Measurements from ENCODE around the gene GFI1B. TPM values are rescaled to one million over a fixed set of nuclear protein-coding genes. Genes with fewer than 3 reads are reported as not detected.

The GFI1B gene
- total RNA-seq, 1 experiment from 2014 or later, result 0.47 TPM

DNA sequence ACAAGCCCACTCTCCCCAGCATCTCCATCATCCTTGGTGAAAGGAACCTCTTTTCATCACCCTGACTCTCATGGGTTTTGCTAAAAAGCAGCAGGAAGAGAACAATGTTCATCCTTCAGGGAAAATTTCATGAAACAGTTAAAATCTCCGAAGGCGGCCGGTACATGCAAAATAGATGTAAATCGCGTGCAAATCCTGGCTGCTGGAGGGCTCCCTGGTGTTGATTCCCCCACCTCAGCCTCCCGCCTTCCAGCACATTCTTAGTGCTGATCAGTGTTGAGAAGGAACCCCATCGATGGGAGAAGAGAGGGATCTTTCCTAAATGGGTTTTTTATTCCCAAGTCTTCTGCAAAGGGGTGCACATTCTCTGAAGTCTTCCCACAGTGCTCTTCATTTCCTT, 8.7 kb upstream of the GFI1B start:
- DNase-seq (ENCODE audit: low spot score), result no peak

DNA sequence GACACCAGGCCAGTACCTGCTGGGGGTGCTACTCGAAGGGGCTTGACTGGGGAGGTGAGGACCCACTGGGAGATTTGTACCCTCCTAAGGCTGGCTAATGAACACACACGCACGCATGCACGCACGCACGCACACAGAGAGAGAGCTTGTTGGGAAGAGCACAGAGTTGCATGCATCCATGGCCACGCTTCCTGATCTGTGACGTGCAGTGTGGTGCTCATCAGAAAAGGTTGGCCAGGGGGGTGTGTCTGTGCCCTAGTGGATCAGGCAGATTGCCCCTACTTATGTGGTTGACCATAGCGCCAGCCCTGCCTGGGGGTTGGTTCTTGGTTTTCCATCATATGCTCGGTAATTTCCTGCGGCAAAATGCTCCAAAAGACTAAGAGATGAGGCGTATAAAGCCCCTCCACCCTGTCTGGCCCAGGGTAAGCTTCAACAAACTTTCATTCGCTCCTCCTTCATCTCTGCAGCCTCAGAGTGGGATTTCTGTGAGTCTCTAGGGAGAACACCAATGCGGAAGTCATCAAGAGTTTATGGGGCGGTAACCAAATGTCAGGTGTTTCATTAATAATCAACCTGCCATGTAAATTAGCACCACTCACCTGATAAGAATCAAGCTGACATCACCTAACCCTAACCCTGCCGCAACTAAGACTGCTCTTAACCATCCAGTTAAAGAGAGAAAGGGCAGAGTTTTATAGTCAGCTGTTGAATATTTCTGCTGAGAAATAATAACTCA, 8.0 kb upstream of the GFI1B start:
- DNase-seq (ENCODE audit: low spot score), result no peak

DNA sequence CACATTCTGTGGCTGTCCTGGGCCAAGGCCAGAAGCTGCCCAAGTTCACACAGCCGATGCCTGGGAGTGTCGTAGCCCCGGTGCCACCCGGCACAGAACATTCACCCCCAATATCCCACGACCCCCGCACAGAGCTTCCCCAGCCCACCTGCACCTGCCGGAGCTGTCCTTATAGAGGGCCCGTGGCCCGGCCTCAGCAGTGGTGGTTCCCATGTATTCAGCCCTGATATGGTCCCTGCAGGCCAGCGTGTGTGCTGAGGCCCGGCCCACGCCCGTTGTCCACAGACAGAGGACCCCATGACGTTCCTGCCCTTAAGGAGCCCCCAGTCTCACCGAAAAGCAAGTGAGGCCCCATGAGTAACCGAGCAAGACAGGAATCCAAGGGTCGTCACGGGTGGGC, 5.3 kb upstream of the GFI1B start:
- DNase-seq (ENCODE audit: low spot score), result no peak

DNA sequence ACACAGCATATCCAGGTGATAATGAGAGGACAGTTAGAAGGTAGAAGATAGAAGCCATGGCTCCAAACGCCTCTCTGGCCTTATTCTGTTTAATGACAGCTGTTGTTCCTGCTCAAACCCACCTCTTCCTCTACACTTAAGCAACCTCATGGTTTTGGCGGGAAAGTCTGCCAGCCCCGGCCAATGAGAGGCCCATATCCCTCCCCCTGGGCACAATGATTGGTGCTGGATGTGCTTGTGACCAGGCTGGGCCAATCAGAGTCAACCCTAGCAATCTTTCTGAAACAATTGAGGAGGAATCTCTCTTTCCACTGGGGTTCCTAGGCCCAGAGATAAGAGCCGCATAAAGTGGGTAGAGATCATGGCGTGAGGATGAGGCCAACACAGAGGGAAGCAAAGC, 4.8 kb upstream of the GFI1B start:
- peak; percentile 18 for DNase-seq (ENCODE audit: low spot score)

- DNase-seq (ENCODE audit: low spot score), result no peak
Measured at GRCh38 chr9:132975961-132976360, 2.5 kb upstream of the GFI1B start.

DNA sequence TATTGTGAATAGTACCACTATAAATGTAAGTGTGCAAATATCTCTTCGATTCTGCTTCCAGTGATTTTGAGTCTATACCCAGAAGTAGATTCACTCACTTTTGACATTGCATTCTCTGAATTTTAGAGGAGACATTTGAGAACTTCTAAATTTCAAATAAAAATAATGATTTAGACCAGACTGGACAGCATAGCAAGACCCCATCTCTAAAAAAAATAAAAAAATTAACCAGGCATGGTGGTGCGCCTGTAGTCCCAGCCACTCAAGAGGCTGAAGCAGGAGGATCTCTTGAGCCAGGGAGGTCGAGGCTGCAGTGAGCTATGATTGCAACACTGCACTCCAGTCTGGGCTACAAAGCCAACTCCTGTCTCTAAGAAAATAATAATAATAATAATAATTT, 1.9 kb upstream of the GFI1B start:
- DNase-seq (ENCODE audit: low spot score), result no peak

GRCh38 chr9:132978112-132978450, 413 bp upstream of the GFI1B start:
- DNase-seq (ENCODE audit: low spot score), result no peak

DNA sequence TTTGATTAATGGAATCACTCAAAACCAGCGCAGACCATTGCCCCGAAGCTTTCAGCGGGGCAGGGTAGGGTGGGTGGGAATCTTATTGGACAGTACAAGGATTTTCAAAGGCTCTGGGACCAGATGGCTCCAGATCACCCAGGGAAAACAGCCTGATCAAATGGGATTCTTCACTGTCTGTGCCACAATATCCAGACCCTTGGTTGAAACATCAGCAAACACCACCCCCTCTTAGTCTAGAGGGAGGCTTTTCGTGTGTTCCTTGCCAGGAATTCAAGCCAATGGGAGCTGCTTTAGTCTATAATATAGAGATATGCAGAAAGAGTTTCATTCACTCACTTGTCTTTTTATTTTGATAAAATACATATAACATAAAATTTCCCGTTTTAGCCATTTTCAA, 1.7 kb downstream of the GFI1B start:
- DNase-seq (ENCODE audit: low spot score), result no peak

DNA sequence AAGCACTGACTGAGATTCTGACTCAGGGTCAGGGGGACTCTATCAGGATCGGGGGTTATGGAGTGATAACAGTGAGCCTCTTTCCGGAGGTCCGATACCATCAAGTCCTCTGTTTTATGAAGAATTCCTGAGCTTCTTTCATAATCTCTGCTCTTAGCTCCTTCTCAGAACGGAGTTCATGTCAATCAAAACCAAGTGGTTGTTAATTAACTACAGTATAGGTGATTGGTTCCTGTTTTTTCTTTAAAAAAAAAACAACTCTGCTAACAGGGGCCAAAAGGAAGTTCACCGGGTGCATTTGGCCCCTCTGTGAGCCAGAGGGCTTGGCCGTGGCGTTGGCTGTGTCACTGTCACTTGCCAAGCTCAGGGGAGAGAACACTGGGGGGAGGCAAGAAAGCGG, 4.0 kb downstream of the GFI1B start:
- DNase-seq (ENCODE audit: low spot score), result no peak

GRCh38 chr9:132983491-132984201, 5.2 kb downstream of the GFI1B start:
- no peak for DNase-seq (ENCODE audit: low spot score)

DNA sequence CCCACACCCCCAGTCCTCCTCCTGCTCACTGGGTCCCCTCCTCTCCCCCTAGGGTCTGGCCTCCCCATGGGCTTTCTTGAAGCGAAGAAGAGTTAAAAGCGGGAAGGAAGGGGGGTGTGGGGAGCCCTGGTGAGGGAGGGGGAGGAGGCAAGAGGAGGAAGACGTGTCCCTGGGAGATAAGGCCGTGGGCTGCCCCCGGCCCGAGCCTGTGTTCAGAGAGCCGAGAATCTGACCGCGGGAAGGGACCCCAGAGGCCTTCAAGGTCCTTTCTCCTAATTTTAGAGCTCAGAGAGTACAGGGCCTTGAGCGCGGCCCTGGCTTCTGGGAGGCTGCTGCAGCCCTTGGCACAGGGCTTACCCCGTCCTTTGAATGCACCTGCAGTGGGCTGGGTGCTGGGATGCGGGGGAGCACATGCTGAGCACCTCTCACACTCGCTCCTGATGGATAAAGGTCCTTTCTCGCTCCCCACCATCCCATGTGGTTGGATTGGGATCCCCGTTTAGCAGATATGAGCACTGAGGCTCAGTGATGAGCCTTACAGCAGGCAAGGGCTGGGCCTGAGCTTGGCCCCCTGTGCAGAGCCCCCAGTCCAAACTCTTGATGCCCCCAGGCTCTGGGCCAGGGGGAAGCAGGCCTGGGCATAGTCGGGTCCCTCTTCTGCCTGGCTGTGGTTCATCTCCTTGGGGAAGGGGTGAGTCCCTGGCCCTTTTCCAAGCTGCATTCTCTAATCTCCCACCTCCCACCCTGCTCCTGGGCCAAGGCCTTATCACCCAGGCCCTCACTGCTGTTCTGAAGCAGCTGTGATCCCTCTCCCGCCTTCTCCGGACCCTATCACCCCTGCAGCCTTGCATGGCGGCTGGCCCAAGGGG, 5.9 kb downstream of the GFI1B start:
- DNase-seq (ENCODE audit: low spot score), result no peak

DNA sequence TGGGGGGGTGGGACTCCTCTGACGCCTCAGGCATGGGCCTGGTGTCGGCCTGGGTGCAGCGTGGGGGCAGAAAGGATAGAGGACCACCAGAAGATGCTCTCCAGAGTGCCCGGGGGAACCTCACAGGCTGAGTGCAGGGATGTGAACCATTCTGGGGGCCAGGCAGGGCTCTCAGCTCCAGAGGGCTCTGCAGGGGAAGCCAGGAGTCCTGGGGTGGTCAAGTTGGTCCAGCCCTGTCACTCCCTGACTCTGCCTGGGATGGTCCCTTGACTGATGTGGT, 6.5 kb downstream of the GFI1B start:
- DNase-seq (ENCODE audit: low spot score), result no peak

GRCh38 chr9:132985489-132985888, 7.0 kb downstream of the GFI1B start:
- no peak for DNase-seq (ENCODE audit: low spot score)

GRCh38 chr9:132986114-132986513, 7.6 kb downstream of the GFI1B start:
- no peak for DNase-seq (ENCODE audit: low spot score)

- DNase-seq (ENCODE audit: low spot score), result peak; percentile 51
Measured at GRCh38 chr9:132986640-132987620, 8.4 kb downstream of the GFI1B start.

GRCh38 chr9:132988244-132989013, 9.9 kb downstream of the GFI1B start:
- DNase-seq (ENCODE audit: low spot score), result no peak

- DNase-seq (ENCODE audit: low spot score), result no peak
Measured at GRCh38 chr9:132989014-132989310, 10.5 kb downstream of the GFI1B start.

GRCh38 chr9:132989414-132989996, 11.0 kb downstream of the GFI1B start:
- DNase-seq (ENCODE audit: low spot score), result no peak

GRCh38 chr9:132989998-132990557, 11.6 kb downstream of the GFI1B start:
- peak; percentile 43 for DNase-seq (ENCODE audit: low spot score)

DNA sequence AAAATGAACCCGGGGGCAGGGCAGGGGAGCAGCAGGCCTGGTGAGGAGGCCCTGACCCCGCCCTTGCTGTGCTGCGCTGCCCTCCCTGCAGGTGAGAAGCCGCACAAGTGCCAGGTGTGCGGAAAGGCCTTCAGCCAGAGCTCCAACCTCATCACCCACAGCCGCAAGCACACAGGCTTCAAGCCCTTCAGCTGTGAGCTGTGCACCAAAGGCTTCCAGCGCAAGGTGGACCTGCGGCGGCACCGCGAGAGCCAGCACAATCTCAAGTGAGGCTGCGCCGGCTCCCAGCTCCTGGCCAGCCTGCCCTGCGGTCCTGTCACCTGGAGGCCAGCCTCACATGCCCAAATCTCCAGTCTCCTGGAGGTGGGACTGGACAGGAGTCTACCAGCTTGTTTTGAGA, 12.3 kb downstream of the GFI1B start:
- no peak for DNase-seq (ENCODE audit: low spot score)

All from A172 (cell line).